ACHN (cell line): ENCODE measurements around the gene SEMA5A.

Experiments
- DNase-seq: peaks from one replicate; pipeline ENCODE4 v3.0.0-alpha.2; 2015
- in situ Hi-C: cut with HindIII; loops from 2 replicates; pipeline ENCODE4 v1.10.0; 2017; ENCODE audit warnings: low sequenced_read_pairs, low pct_ligation_motif_present, low pct_unique_long_range_greater_than_20kb

Gene SEMA5A

GRCh38 chr5:9495121-9495520 is 50.8 kb downstream of the SEMA5A start:
- in situ Hi-C loops, result no loop called here
- DNase-seq, result no peak

- in situ Hi-C loops, result no loop called here
- no peak for DNase-seq
These were observed 51.6 kb downstream of the SEMA5A start for GRCh38 chr5:9494301-9494700.

GRCh38 chr5:9490494-9491097 is 55.3 kb downstream of the SEMA5A start:
- in situ Hi-C loops, result no loop called here

DNA sequence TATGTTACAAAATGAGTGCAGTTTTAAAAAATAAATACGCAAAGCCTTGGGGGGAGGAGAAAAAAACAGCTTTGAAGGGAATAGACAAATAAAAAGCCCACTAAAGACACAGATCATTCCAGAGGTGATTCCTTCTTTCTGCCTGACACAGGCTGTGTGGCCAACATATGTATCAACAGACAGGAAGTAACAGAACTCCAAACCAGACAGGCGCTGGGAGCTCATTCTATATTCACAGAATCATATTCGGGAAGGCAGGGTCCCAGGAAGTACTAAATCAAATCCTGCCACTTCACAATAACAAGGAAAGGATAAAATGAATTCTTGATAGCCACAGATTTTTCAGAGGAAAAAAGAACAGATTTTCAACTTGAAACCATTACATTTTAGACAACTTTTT is 62.1 kb downstream of the SEMA5A start:
- no peak for DNase-seq

More at GRCh38 chr5:9490494-9491097, 55.3 kb downstream of the SEMA5A start:
- DNase-seq, result no peak

DNA sequence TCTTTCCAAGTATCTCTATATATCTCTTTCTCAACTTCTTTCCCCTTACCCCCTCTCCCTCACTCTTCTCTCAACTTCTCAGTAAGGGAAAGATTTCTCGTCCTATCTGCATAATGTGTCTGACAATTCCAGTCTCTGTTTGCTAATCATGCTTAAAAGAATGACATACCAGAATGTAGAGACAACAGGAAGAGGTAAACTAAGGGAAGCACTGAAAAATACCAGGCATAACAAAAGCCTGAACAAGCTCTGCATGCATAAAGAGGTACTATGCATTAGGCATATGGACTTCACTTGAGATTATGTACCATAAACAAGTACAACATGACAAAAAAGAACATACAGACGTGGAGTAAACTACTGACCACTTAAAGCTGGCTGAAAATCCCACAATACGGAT is 62.6 kb downstream of the SEMA5A start:
- in situ Hi-C loops, result no loop called here
- no peak for DNase-seq

More for the DNA sequence above, 62.1 kb downstream of the SEMA5A start:
- in situ Hi-C loops, result no loop called here

- in situ Hi-C loops, result no loop called here
- DNase-seq, result no peak
These were observed 63.5 kb downstream of the SEMA5A start for GRCh38 chr5:9482381-9482780.

- no peak for DNase-seq
- in situ Hi-C loops, result no loop called here
These were observed 65.4 kb downstream of the SEMA5A start for GRCh38 chr5:9480499-9480898.

- in situ Hi-C loops, result no loop called here
- no peak for DNase-seq
These were observed 65.9 kb downstream of the SEMA5A start for GRCh38 chr5:9479990-9480389.

DNA sequence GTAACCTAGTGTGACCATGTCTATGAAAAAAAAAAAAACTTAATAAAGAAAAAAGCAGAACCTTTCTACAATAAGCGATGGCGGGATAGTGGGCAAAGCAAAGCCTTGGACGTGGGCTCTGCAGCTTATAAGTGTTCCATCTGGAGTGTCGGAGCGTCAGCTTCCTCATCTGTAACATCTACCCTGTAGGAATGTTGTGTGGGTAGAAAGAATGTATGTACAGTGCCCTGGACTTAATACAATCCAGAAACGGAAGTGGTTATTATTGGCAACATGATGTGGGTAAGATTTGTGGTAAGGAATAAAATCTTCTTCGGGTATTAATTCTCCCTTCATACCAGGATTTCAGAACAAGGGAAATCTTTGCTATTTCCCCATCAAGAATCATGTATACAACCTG is 66.5 kb downstream of the SEMA5A start:
- no peak for DNase-seq

GRCh38 chr5:9477537-9477936 is 68.3 kb downstream of the SEMA5A start:
- in situ Hi-C loops, result no loop called here
- no peak for DNase-seq

More for the DNA sequence above, 66.5 kb downstream of the SEMA5A start:
- in situ Hi-C loops, result no loop called here

GRCh38 chr5:9474219-9475002 is 71.5 kb downstream of the SEMA5A start:
- no peak for DNase-seq
- in situ Hi-C loops, result no loop called here

DNA sequence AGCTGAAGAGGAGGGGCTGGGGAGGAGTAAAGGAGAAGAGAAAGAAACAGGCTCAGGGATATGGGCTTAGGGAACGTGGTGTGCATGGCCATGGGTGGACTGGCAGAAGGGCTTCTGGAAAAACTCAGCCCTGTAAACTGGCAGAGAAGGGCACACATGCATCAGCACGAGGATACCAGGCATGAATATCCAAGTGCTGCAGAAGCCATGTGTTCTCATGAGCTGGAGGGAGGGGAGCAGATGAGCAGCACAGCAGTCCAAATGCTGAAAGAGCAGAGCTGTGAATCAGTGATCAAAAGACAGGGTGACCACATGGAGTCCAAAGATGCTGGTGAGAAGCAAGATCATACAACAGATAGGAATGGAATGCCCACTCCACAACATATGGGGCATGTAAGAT is 72.3 kb downstream of the SEMA5A start:
- no peak for DNase-seq
- in situ Hi-C loops, result no loop called here

GRCh38 chr5:9470410-9470809 is 75.5 kb downstream of the SEMA5A start:
- DNase-seq, result no peak
- in situ Hi-C loops, result no loop called here

DNA sequence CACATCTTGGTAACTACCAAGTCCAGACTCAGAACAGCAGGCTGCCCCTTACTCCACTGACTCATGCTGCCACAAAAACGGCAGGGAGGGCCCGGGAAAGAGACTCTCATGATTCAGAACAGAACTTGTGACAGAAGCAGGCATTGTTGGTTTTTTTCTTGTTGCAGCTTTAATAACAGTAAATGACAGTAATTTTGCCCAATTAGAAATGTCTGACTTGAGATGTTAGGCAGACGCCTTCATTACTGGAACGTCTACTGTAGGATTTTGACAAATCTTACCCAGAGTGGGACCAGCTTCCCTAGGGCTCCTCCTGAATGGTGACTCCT is 77.9 kb downstream of the SEMA5A start:
- in situ Hi-C loops, result no loop called here
- DNase-seq, result peak; percentile 29

DNA sequence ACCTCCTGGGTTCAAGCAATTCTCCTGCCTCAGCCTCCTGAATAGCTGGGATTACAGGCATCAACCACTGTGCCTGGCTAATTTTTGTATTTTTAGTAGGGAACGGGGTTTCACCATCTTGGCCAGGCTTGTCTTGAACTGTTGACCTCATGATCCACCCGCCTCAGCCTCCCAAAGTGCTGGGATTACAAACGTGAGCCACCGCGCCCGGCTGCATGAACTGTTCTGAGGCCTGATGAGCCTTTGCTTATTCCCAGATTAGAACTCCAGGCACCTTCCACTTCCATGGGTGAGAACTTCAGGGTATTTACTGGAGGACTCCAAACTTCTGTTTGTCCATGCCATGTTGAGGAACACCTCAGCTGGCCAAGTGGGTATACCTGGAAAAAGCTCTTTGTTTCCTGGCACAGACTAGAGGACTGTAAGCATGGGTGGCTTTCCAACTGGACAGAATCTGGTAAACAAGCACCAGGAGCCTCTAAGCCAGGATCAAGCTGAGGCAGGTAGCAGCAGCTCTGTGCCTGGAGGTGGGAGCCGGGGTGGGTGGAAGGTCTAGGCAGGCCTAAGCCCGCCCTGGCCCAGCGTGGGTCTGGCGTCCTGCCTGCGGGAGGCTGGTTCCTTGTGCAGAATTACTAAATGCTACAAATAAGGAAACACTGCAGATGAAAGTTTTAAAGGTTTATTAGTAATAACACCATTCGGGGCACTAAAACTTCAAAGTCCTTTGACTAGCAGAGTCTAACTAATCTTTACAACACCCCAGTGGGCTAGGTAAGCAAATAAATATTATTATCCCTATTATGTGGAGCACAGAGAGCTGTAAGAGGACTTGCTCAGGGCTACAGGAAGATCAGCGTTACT is 78.4 kb downstream of the SEMA5A start:
- no peak for DNase-seq
- in situ Hi-C loops, result no loop called here

- no peak for DNase-seq
- in situ Hi-C loops, result no loop called here
These were observed 79.2 kb downstream of the SEMA5A start for GRCh38 chr5:9466697-9467096.

- in situ Hi-C loops, result no loop called here
- DNase-seq, result no peak
These were observed 81.4 kb downstream of the SEMA5A start for GRCh38 chr5:9464478-9464877.

DNA sequence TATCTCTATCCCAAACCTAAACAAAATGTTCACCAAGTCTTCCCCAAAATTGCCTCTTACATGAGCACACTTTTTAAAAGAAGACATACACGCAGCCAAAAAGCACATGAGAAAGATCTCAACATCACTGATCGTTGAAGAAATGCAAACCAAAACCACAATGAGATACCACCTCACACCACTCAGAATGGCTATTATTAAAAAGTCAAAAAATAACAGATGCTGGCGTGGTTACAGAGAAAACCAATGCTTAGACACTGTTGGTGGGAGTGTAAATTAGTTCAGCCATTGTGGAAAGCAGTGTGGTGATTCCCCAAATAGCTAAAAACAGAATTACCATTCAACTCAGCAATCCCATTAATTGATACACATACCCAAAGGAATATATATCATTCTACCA is 83.8 kb downstream of the SEMA5A start:
- no peak for DNase-seq
- in situ Hi-C loops, result no loop called here

DNA sequence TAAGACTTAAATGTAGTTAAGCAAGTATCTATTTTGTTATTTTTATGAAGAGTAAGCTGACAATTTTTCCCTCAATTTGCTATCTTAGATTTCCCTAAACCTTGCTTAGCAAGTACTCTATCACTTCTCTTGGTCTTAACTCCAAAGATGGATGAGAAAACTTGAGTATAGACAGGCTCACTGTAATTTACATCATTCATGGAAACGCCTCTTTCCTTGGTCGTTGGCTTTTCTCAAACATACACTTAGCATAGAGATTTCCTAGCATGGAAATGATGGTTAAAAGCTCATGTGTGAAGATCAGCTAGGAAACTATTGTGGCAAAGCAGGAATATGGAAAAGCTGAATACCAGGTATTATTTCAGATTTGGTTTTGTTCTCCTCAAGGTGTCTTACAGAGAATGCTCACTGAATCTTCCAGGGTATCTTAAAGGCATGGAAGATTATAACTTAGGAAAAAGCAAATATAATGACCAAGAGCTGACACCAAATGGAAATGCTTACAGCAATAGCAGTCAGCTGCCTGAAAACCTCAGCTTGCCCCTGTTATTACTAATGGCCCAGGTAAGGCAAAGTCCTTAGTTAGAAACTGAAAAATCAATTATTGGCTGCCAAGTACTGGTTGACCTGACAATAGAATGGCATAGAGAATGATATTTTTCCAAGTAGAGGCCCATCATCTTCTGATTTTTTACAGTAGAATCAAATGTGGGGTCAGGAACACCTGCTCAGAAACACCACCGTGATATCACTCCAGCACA is 84.8 kb downstream of the SEMA5A start:
- no peak for DNase-seq

More for the DNA sequence above, 84.8 kb downstream of the SEMA5A start:
- in situ Hi-C loops, result no loop called here
